ENCODE measurements around the gene ALS2.

DNA sequence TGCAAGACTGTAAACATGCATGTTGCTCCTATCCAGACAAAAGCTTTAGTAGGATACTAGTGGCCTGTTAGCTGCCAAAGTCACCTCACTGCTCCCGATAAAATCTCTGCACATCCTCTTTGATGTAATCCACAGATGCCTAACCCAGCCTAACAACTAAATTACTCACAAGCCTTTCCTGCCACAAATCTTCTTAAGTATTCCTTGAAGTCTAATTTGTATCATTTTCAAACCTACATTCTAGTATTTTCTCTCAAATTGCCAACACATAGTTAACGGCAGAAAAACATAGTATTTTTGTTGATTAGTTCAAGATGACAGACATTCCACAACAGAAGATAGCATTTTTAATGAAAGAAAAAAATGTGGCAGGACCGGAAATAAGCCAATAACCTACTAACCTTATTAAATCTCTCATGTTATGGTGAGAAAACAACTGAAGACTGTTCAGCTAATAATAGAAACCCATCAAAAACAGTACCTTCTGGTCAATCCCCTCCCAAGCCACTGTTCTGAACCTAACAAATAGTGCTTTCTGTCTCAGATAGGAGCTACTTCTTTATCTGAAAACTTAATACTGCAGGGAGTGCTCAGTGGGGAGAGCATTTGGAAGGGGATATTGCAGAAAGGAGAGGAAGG lies 82.0 kb downstream of the ALS2 start, which contains the start of gene MPP4:
- TF ChIP-seq, protein P1, sequence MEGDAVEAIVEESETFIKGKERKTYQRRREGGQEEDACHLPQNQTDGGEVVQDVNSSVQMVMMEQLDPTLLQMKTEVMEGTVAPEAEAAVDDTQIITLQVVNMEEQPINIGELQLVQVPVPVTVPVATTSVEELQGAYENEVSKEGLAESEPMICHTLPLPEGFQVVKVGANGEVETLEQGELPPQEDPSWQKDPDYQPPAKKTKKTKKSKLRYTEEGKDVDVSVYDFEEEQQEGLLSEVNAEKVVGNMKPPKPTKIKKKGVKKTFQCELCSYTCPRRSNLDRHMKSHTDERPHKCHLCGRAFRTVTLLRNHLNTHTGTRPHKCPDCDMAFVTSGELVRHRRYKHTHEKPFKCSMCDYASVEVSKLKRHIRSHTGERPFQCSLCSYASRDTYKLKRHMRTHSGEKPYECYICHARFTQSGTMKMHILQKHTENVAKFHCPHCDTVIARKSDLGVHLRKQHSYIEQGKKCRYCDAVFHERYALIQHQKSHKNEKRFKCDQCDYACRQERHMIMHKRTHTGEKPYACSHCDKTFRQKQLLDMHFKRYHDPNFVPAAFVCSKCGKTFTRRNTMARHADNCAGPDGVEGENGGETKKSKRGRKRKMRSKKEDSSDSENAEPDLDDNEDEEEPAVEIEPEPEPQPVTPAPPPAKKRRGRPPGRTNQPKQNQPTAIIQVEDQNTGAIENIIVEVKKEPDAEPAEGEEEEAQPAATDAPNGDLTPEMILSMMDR (IDR thresholded peaks at IDR 0.05) = no peak
- TF ChIP-seq POLR2AphosphoS5 (IDR thresholded peaks at IDR 0.05) (no peak), POLR2A (IDR thresholded peaks at IDR 0.05) (no peak)

All from prostate gland (tissue), 2 donors.